PC-3 (cell line): ENCODE data around the gene SNRNP70. TPM values are rescaled to one million over a fixed set of nuclear protein-coding genes. Genes with fewer than 3 reads are reported as not detected.

Experiments used
- ATAC-seq: fragments of 200-7000 bp; cut with Tn5 transposase; 2 replicates; pipeline ENCODE4 v1.9.1; 2020; ENCODE audit warnings: mild to moderate bottlenecking, moderate library complexity
- BruUV-seq: library from RNA; stranded (reverse); fragments of 400-500 nt; replicated peaks from 2 replicates; lab custom pipeline; 2021; lab: Mats Ljungman, UMichigan
- CTCF ChIA-PET: fragments of 300-600 bp; sonication (Branson Sonifier 250); formaldehyde crosslinking; loops from one replicate; lab custom pipeline; 2022; ENCODE audit warnings: antibody characterized with exemption; lab: Charles Lee
- POLR2A ChIA-PET: fragments of 300-600 bp; sonication (Branson Sonifier 250); formaldehyde crosslinking; loops from one replicate; lab custom pipeline; 2022; ENCODE audit warnings: antibody characterized with exemption; ENCODE audit not compliant: unreplicated experiment; lab: Charles Lee
- DNase-seq: peaks from one replicate; pipeline ENCODE4 v3.0.0-alpha.2; 2015
- H2AFZ ChIP-seq: fragments of 300-600 bp; sonication (generic); 2 replicates; pipeline ENCODE4 v1.6.0; 2016; ENCODE audit warnings: antibody characterized with exemption, low read length
- H3F3A ChIP-seq: fragments of 300-600 bp; sonication (generic); one replicate; pipeline ENCODE4 v1.6.0; 2017; ENCODE audit warnings: antibody characterized with exemption, low read length, control low read depth, mild to moderate bottlenecking; ENCODE audit not compliant: unreplicated experiment
- H3K27ac ChIP-seq: fragments of 300-600 bp; sonication (generic); 2 replicates; pipeline ENCODE4 v1.5.1; 2016; ENCODE audit warnings: mild to moderate bottlenecking, low read length
- H3K27me3 ChIP-seq: fragments of 300-600 bp; sonication (generic); 2 replicates; pipeline ENCODE4 v1.6.1; 2016; ENCODE audit warnings: low read length, mixed read lengths
- H3K36me3 ChIP-seq: fragments of 300-600 bp; sonication (generic); 2 replicates; pipeline ENCODE4 v1.6.1; 2016; ENCODE audit warnings: low read depth, mixed run types, low read length, mixed read lengths
- H3K4me1 ChIP-seq: fragments of 300-600 bp; sonication (generic); 2 replicates; pipeline ENCODE4 v1.5.1; 2016; ENCODE audit warnings: low read length; ENCODE audit not compliant: insufficient read depth
- H3K4me2 ChIP-seq: fragments of 300-600 bp; sonication (generic); 2 replicates; pipeline ENCODE4 v1.6.0; 2016; ENCODE audit warnings: low read length
- H3K4me3 ChIP-seq: fragments of 300-600 bp; sonication (generic); 2 replicates; pipeline ENCODE4 v1.5.1; 2016; ENCODE audit warnings: mild to moderate bottlenecking, low read length, mixed read lengths
- H3K79me2 ChIP-seq: fragments of 300-600 bp; sonication (generic); 2 replicates; pipeline ENCODE4 v1.6.1; 2017; ENCODE audit warnings: low read length, mixed read lengths
- H3K9ac ChIP-seq: fragments of 300-600 bp; sonication (generic); 2 replicates; pipeline ENCODE4 v1.6.0; 2016; ENCODE audit warnings: mild to moderate bottlenecking, low read length
- H3K9me2 ChIP-seq: fragments of 300-600 bp; sonication (generic); replicated peaks from 2 replicates; pipeline ENCODE4 v1.6.1; 2016; ENCODE audit warnings: mixed run types, low read length, mixed read lengths
- H3K9me3 ChIP-seq: fragments of 300-600 bp; sonication (generic); 2 replicates; pipeline ENCODE4 v1.6.1; 2016; ENCODE audit warnings: low read length, mixed read lengths
- H4K20me1 ChIP-seq: fragments of 300-600 bp; sonication (generic); 2 replicates; pipeline ENCODE4 v1.6.1; 2016; ENCODE audit warnings: low read length, mixed read lengths
- CTCF ChIP-seq: fragments of 300-600 bp; sonication (generic); conservative IDR thresholded peaks from 2 replicates; pipeline ENCODE4 v1.5.1; 2017; ENCODE audit warnings: antibody characterized with exemption, low read depth, mild to moderate bottlenecking, low read length
- EZH2 ChIP-seq: fragments of 300-600 bp; sonication (generic); IDR thresholded peaks from one replicate; pipeline ENCODE4 v1.6.1; 2017; ENCODE audit warnings: antibody characterized with exemption, mild to moderate bottlenecking, low read length; ENCODE audit not compliant: unreplicated experiment
- EZH2phosphoT487 ChIP-seq: fragments of 300-600 bp; sonication (generic); IDR thresholded peaks from 2 replicates; pipeline ENCODE4 v1.6.1; 2018; ENCODE audit warnings: mild to moderate bottlenecking, antibody characterized with exemption, low read length, borderline replicate concordance
- intact Hi-C: fragments of 100-400 bp; cut with micrococcal nuclease; formaldehyde crosslinking; loops from 2 replicates; pipeline ENCODE4 v1.9.0; 2023
- total RNA-seq: library from RNA; depleted of rRNA; stranded (reverse); fragments of >200 nt; gene quantifications from 2 replicates; pipeline ENCODE4 v1.2.3, GENCODE V29; 2014; rRNA removed

SNRNP70 gene
- total RNA-seq, 1 experiment from 2014 or later = 367 TPM

DNA sequence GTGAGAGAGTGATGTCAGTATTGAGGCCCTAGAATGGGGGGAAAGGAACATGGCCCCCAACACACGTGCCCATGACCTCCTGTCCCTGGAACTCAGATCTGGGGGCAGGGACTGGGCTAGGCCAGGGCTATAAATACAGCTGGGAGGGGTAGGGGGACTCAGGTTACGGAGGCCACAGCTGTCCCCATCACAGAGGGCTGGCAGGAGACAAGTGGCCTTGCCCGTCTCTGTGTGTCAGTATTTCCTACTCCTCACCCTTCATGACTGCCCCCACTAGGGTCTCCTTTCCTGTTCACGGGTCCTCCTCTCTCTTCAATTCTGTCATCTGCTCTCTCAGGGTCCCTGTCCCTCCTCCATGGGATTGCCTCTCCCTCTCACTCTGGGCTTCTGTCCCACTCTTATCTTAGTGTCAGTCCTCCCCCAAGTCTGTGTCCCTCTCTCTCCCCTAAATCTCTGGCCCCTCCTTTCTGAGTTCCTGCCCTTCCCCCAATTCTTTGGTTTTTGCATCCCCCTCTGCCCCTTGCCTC is 70.6 kb downstream of the SNRNP70 start:
- Histone ChIP-seq H3K4me3 (no peak overlapping the region), H3K27ac (no peak overlapping the region), H3K9ac (no peak overlapping the region)

DNA sequence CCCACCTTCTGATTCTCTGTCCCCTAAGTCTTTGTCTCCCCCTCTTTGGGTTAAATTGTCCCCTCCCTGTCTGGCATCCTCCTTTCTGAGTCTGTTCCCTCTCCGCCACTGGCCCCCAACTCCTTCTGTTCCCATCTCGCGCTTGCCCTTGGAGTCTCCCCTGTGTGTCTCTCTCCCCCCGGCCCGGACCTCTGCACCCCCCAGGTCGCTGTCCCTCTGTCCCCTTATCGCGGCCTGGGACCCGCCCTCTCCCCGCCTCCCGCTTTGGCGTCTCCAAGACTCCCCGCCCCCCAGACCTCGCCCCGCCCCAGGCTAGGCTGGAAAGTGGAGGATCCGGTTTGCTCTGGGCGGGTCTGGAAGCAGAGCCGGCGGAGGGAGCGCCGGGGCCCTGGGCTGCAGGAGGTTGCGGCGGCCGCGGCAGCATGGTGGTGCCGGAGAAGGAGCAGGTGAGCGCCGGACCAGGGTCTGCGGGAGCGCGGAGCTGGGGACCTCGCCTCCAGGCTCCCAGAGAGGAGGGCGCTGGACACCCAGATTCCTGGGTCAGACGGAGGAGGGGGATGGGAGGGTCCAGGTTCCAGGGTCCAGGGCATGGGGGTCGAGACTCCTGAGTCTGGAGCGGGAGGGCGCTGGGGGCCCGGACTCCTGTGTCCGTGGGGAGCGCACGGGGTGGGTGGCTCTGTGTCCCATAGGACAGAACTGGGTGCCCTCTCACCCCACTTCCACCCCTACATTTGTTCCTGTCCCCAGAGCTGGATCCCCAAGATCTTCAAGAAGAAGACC is 72.4 kb downstream of the SNRNP70 start, which contains the start of gene TRPM4:
Gene TRPM4, plus strand, starts transcription at position 348 of the 780 bp plus-strand sequence. Its CDS starts 75 bp downstream, at position 423.
- Histone ChIP-seq H3K9ac (peak within 1 kb of the TSS; percentile 90), H3K4me1 (peaks cover 11% of the 10 kb centered on the region), H4K20me1 (no peaks in the 10 kb centered on the region), H3K27ac (peak within 1 kb of the TSS; percentile 42), H3K9me2 (no peaks in the 10 kb centered on the region), H3K27me3 (no peaks in the 10 kb centered on the region), H3K36me3 (no peaks in the 10 kb centered on the region), H3K9me3 (no peaks in the 10 kb centered on the region), H3K4me2 (peak within 1 kb of the TSS; percentile 97), H3K79me2 (peaks cover 12% of the 10 kb centered on the region), H2AFZ (peak within 1 kb of the TSS; percentile 80), H3F3A (no peaks in the 10 kb centered on the region), H3K4me3 (peak within 1 kb of the TSS; percentile 95)
- no TSS peak for BruUV-seq
- intact Hi-C loops = no loop called here
- ATAC-seq (peak; percentile 97), DNase-seq (peak; percentile 96)
- ChIA-PET POLR2A (interaction anchor here (0.7 kb wide), 1 partner anchor 166 kb away, joined by 3 read pairs; no protein-coding TSS in a partner anchor), CTCF (no interaction called here)
- TF ChIP-seq EZH2 (no peak), EZH2phosphoT487 (no peak), CTCF (no peak)

More for the DNA sequence above, 70.6 kb downstream of the SNRNP70 start:
- Histone ChIP-seq H3K9me2 (no peaks in the 10 kb centered on the region), H3K79me2 (peaks cover 12% of the 10 kb centered on the region), H3K4me2 (no peak overlapping the region), H3K27me3 (no peaks in the 10 kb centered on the region), H2AFZ (no peak overlapping the region), H3K36me3 (no peaks in the 10 kb centered on the region), H3K9me3 (no peaks in the 10 kb centered on the region), H3K4me1 (peaks cover 17% of the 10 kb centered on the region), H3F3A (no peaks in the 10 kb centered on the region), H4K20me1 (no peaks in the 10 kb centered on the region)
- no TSS peak for BruUV-seq
- no peak for DNase-seq
- no peak for ATAC-seq
- intact Hi-C loops = no loop called here
- CTCF ChIA-PET = interaction anchor here (0.7 kb wide), 1 partner anchor 163 kb away, joined by 4 read pairs; the partner anchor contains the start of genes GYS1 and RUVBL2
- POLR2A ChIA-PET = no interaction called here
- TF ChIP-seq EZH2 (no peak), CTCF (no peak), EZH2phosphoT487 (no peak)

Other genes with a start within 250 kb of the SNRNP70 start
- 15.0 and 15.4 TPM in 2 replicates for gene HSD17B14, start 249.0 kb upstream of the SNRNP70 start, total RNA-seq
- 0.63 and 1.2 TPM in 2 replicates for gene PLEKHA4, start 216.8 kb upstream of the SNRNP70 start, total RNA-seq
- gene PPP1R15A, start 213.0 kb upstream of the SNRNP70 start, total RNA-seq = 78.0 and 105 TPM in 2 replicates
- gene TULP2, start 186.7 kb upstream of the SNRNP70 start, total RNA-seq = not detected in 2 replicates
- gene NUCB1, start 185.1 kb upstream of the SNRNP70 start, total RNA-seq = 137 and 138 TPM in 2 replicates
- 1.6 and 1.8 TPM in 2 replicates for gene DHDH, start 151.8 kb upstream of the SNRNP70 start, total RNA-seq
- gene BAX, start 130.6 kb upstream of the SNRNP70 start, total RNA-seq = 43.0 and 44.8 TPM in 2 replicates
- 1,109 and 1,250 TPM in 2 replicates for gene FTL, start 120.1 kb upstream of the SNRNP70 start, total RNA-seq
- 38.6 and 54.0 TPM in 2 replicates for gene GYS1, start 92.1 kb upstream of the SNRNP70 start, total RNA-seq
- 291 and 421 TPM in 2 replicates for gene RUVBL2, start 91.6 kb upstream of the SNRNP70 start, total RNA-seq
- not detected in 2 replicates for gene LHB, start 68.4 kb upstream of the SNRNP70 start, total RNA-seq
- not detected in 2 replicates for gene CGB3, start 61.1 kb upstream of the SNRNP70 start, total RNA-seq
- gene CGB2, start 53.6 kb upstream of the SNRNP70 start, total RNA-seq = not detected in 2 replicates
- 0.95 TPM in 1 of 2 replicates, not detected in the other for gene CGB1, start 48.6 kb upstream of the SNRNP70 start, total RNA-seq
- 0.52 TPM in 1 of 2 replicates, not detected in the other for gene CGB5, start 41.6 kb upstream of the SNRNP70 start, total RNA-seq
- 1.2 and 2.2 TPM in 2 replicates for gene CGB8, start 36.3 kb upstream of the SNRNP70 start, total RNA-seq
- gene CGB7, start 27.7 kb upstream of the SNRNP70 start, total RNA-seq = 0.04 and 0.63 TPM in 2 replicates
- 0.18 and 1.6 TPM in 2 replicates for gene NTF4, start 20.6 kb upstream of the SNRNP70 start, total RNA-seq
- not detected in 2 replicates for gene KCNA7, start 12.8 kb upstream of the SNRNP70 start, total RNA-seq
- gene LIN7B, start 28.9 kb downstream of the SNRNP70 start, total RNA-seq = 5.8 and 11.6 TPM in 2 replicates
- gene C19orf73, start 33.7 kb downstream of the SNRNP70 start, total RNA-seq = 0.15 TPM in 1 of 2 replicates, not detected in the other
- gene PPFIA3, start 34.1 kb downstream of the SNRNP70 start, total RNA-seq = 56.3 and 59.0 TPM in 2 replicates
- not detected in 2 replicates for gene HRC, start 69.9 kb downstream of the SNRNP70 start, total RNA-seq
- gene TRPM4, start 72.3 kb downstream of the SNRNP70 start, total RNA-seq = 30.0 and 40.4 TPM in 2 replicates
- gene SLC6A16, start 239.7 kb downstream of the SNRNP70 start, total RNA-seq = not detected in 2 replicates
- not detected in 2 replicates for gene CD37, start 250.0 kb downstream of the SNRNP70 start, total RNA-seq